Natural killer cell (primary cell): Measurements from ENCODE around the gene TNXB. TPM values are rescaled to one million over a fixed set of nuclear protein-coding genes. Genes with fewer than 3 reads are reported as not detected.
"Not testable (repeated sequence)": the region's sequence is repeated elsewhere in the genome, so short reads cannot be mapped to it uniquely, and the experiment has no call there.

Experiments used
- ATAC-seq, 3 donors: fragments of 150-1000 bp in 2 of 3; fragments of 200-7000 bp in 1 of 3; cut with Tn5 transposase; 1 replicate in 1 of 3; 2 replicates in 2 of 3; pipeline ENCODE4 v1.10.0; 2021; ENCODE audit warnings: mild to moderate bottlenecking in 2 of 3, moderate library complexity in 2 of 3
- DNase-seq, 2 donors: peaks; one replicate each; pipeline versions ENCODE4 v3.0.0 to v3.0.0-alpha.2; 2013 to 2021; ENCODE audit warnings: mixed read lengths in 1 of 2
- H3K27ac ChIP-seq: one replicate; pipeline ENCODE4 v1.5.1; 2013; ENCODE audit warnings: mild to moderate bottlenecking, low read length
- H3K27me3 ChIP-seq: one replicate; pipeline ENCODE4 v1.6.1; 2013; ENCODE audit warnings: low read length; ENCODE audit not compliant: control insufficient read depth, insufficient read depth
- H3K36me3 ChIP-seq: one replicate; pipeline ENCODE4 v1.6.1; 2013; ENCODE audit warnings: low read length; ENCODE audit not compliant: control insufficient read depth, insufficient read depth
- H3K4me1 ChIP-seq: one replicate; pipeline ENCODE4 v1.6.1; 2013; ENCODE audit warnings: low read length; ENCODE audit not compliant: control insufficient read depth, insufficient read depth
- H3K4me3 ChIP-seq: one replicate; pipeline ENCODE4 v1.5.1; 2013; ENCODE audit warnings: low read length
- H3K9me3 ChIP-seq: one replicate; pipeline ENCODE4 v1.6.1; 2013; ENCODE audit warnings: low read length; ENCODE audit not compliant: control insufficient read depth, insufficient read depth
- H3K27ac Mint-ChIP-seq, 2 donors: one replicate each; pipeline ENCODE4 v1.8.0; 2022; ENCODE audit warnings: mild to moderate bottlenecking in 2 of 2, mixed read lengths in 2 of 2, moderate library complexity in 1 of 2
- H3K27me3 Mint-ChIP-seq, 2 donors: one replicate each; pipeline ENCODE4 v1.8.0; 2022; ENCODE audit warnings: low read depth in 2 of 2, mixed read lengths in 2 of 2
- H3K36me3 Mint-ChIP-seq: one replicate; pipeline ENCODE4 v1.8.0; 2022; ENCODE audit warnings: mixed read lengths
- H3K4me1 Mint-ChIP-seq, 2 donors: one replicate each; pipeline ENCODE4 v1.8.0; 2022; ENCODE audit warnings: mixed read lengths in 2 of 2
- H3K4me3 Mint-ChIP-seq: one replicate; pipeline ENCODE4 v1.8.0; 2022; ENCODE audit warnings: mild to moderate bottlenecking, moderate library complexity, mixed read lengths
- H3K9me3 Mint-ChIP-seq, 2 donors: one replicate each; pipeline ENCODE4 v1.8.0; 2022; ENCODE audit warnings: mixed read lengths in 2 of 2
- WGBS: methylation state at CpG from one replicate; pipeline ENCODE4 v1.1.7; 2013; ENCODE audit warnings: missing lambda C conversion rate; ENCODE audit not compliant: insufficient coverage; 5-methylcytosine and 5-hydroxymethylcytosine counted together
- intact Hi-C: fragments of 100-400 bp; cut with micrococcal nuclease; formaldehyde crosslinking; loops from one replicate; pipeline ENCODE4 v1.14.2; 2022
- total RNA-seq, 4 donors: library from RNA; stranded (reverse); fragments of 120-200 nt in 1 of 4; gene quantifications; one replicate each; pipeline versions ENCODE4 v1.2.3 to v1.2.4, GENCODE V29; 2013 to 2022

The TNXB gene
- total RNA-seq, 3 donors from 2014 or later (not counting 1 experiment from before 2014, with no cell fraction given), result 11.7 to 15.2 (median 13.5) TPM

DNA sequence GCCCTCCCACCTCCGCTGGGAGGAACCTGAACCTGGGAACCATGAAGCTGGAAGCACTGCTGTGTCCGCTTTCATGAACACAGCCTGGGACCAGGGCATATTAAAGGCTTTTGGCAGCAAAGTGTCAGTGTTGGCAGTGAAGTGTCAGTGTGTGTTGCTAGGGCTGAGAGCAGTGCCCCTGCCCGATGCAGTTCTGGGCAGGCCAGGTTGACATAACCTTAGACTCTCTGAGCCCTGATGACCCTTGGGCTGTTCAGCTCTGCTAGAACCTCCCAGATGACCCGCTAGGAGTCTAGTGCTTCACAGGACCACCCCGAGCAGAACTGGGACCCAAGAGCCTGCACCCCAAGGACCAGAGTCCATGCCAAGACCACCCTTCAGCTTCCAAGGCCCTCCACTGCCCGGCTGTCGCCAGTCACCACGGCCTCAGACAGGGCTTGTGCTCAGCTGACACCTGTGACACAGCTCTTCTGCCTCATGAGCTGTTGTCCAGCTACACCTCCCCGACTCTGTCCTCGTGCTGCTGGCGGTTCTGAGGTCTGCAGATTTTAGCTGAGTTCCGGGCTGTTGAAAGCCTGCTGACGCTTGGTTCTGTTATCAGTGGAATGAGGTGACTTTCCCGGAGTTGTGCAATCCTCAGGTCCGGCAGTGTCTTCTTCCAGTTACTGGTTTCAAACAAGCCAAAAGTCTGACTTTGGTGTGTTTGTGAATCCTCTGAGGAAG, 106.4 kb downstream of the TNXB start:
- WGBS, result no CpG with 5 or more reads among the region's 15 CpGs
- intact Hi-C loops, H3K9me3 Mint-ChIP-seq, H3K4me3 ChIP-seq, H3K27me3 Mint-ChIP-seq, H3K27ac Mint-ChIP-seq, H3K36me3 ChIP-seq, H3K4me1 ChIP-seq, H3K9me3 ChIP-seq, H3K36me3 Mint-ChIP-seq, H3K27ac ChIP-seq, H3K4me3 Mint-ChIP-seq, H3K27me3 ChIP-seq, DNase-seq: not testable (repeated sequence)
- peaks cover 9 to 11% of the 10 kb centered on the region in 2 donors for H3K4me1 Mint-ChIP-seq
- ATAC-seq, result peak in 1 of 3 donors; percentile 60

- WGBS, result 93% methylated on average over 5 of the region's 6 CpGs
- H3K27ac Mint-ChIP-seq, H3K9me3 Mint-ChIP-seq, H3K4me3 Mint-ChIP-seq, H3K4me1 ChIP-seq, H3K27me3 Mint-ChIP-seq, H3K36me3 ChIP-seq, H3K27ac ChIP-seq, H3K36me3 Mint-ChIP-seq, ATAC-seq, H3K4me3 ChIP-seq, intact Hi-C loops, H3K4me1 Mint-ChIP-seq, DNase-seq, H3K9me3 ChIP-seq, H3K27me3 ChIP-seq: not testable (repeated sequence)
Measured at GRCh38 chr6:31996385-31996784, 112.8 kb downstream of the TNXB start.

GRCh38 chr6:31994421-31994820, 114.7 kb downstream of the TNXB start:
- H3K27me3 ChIP-seq, intact Hi-C loops, H3K9me3 Mint-ChIP-seq, H3K4me3 Mint-ChIP-seq, H3K9me3 ChIP-seq, H3K4me1 Mint-ChIP-seq, H3K27ac ChIP-seq, ATAC-seq, DNase-seq, H3K36me3 ChIP-seq, H3K4me3 ChIP-seq, H3K4me1 ChIP-seq, H3K27ac Mint-ChIP-seq, H3K36me3 Mint-ChIP-seq, H3K27me3 Mint-ChIP-seq: not testable (repeated sequence)
- WGBS, result no CpG with 5 or more reads among the region's 14 CpGs

Other genes starting within 250 kb of the TNXB start
- gene NEU1, start 246.5 kb downstream of the TNXB start, total RNA-seq, result 10 to 100 TPM; 36.1 to 69.6 (median 51.5) TPM
- gene SLC44A4, start 230.3 kb downstream of the TNXB start, total RNA-seq, result under 1 TPM in 1 of 3 donors, not detected in 2; 0.48 TPM
- 10 to 100 TPM; 49.3 to 56.6 (median 55.8) TPM for gene EHMT2, start 211.6 kb downstream of the TNXB start, total RNA-seq
- under 1 TPM; 0.54 to 0.77 (median 0.63) TPM for gene ZBTB12, start 207.3 kb downstream of the TNXB start, total RNA-seq
- 1 to 10 TPM in 2 of 3 donors, under 1 TPM in 1; 0.55 to 1.3 (median 1.0) TPM for gene C2, start 181.6 kb downstream of the TNXB start, total RNA-seq
- gene CFB, start 163.2 kb downstream of the TNXB start, total RNA-seq, result under 1 TPM in 1 of 3 donors, not detected in 2; 0.45 TPM
- gene NELFE, start 150.4 kb downstream of the TNXB start, total RNA-seq, result 10 to 100 TPM; 52.6 to 62.3 (median 56.3) TPM
- 100 to 1,000 TPM; 119 to 184 (median 151) TPM for gene SKIC2, start 150.2 kb downstream of the TNXB start, total RNA-seq
- gene DXO, start 137.2 kb downstream of the TNXB start, total RNA-seq, result 10 to 100 TPM; 37.9 to 54.3 (median 49.0) TPM
- gene C4A, start 127.3 kb downstream of the TNXB start, total RNA-seq, result 1 to 10 TPM; 5.0 to 8.2 (median 5.4) TPM
- gene C4B, start 94.5 kb downstream of the TNXB start, total RNA-seq, result 1 to 10 TPM; 4.0 to 5.1 (median 4.6) TPM
- gene CYP21A2, start 70.9 kb downstream of the TNXB start, total RNA-seq, result under 1 TPM in 2 of 3 donors, not detected in 1; 0.28 to 0.43 TPM
- 100 to 1,000 TPM; 157 to 187 (median 178) TPM for gene ATF6B, start 18.9 kb upstream of the TNXB start, total RNA-seq
- 1 to 10 TPM; 1.8 to 3.2 (median 2.4) TPM for gene FKBPL, start 20.9 kb upstream of the TNXB start, total RNA-seq
- under 1 TPM; 0.38 to 0.63 (median 0.54) TPM for gene PRRT1, start 42.6 kb upstream of the TNXB start, total RNA-seq
- gene PPT2, start 44.8 kb upstream of the TNXB start, total RNA-seq, result 10 to 100 TPM; 16.3 to 28.3 (median 19.0) TPM
- 10 to 100 TPM; 18.2 to 22.9 (median 20.1) TPM for gene EGFL8, start 55.3 kb upstream of the TNXB start, total RNA-seq
- 10 to 100 TPM; 29.5 to 31.9 (median 31.2) TPM for gene AGPAT1, start 66.7 kb upstream of the TNXB start, total RNA-seq
- gene RNF5, start 69.1 kb upstream of the TNXB start, total RNA-seq, result 10 to 100 TPM; 35.1 to 39.2 (median 36.6) TPM
- 10 to 100 TPM; 19.0 to 25.1 (median 22.9) TPM for gene AGER, start 74.9 kb upstream of the TNXB start, total RNA-seq
- gene PBX2, start 80.9 kb upstream of the TNXB start, total RNA-seq, result 100 to 1,000 TPM; 111 to 116 (median 112) TPM
- 100 to 1,000 TPM; 216 to 240 (median 221) TPM for gene GPSM3, start 83.3 kb upstream of the TNXB start, total RNA-seq
- 1 to 10 TPM; 2.6 to 4.8 (median 2.7) TPM for gene NOTCH4, start 114.7 kb upstream of the TNXB start, total RNA-seq